Forelimb muscle (tissue), 1 donor: Measurements from ENCODE around the gene INPP4A. TPM values are rescaled to one million over a fixed set of nuclear protein-coding genes. Genes with fewer than 3 reads are reported as not detected.

Experiments
- DNase-seq: peaks from one replicate; pipeline ENCODE4 v3.0.0-alpha.2; 2013; ENCODE audit warnings: low read depth
- polyA plus RNA-seq: library from polyadenylated mRNA; unstranded; fragments of 120-200 nt; gene quantifications from one replicate; pipeline ENCODE4 v1.2.1, GENCODE V29; 2013; ENCODE audit not compliant: insufficient read length

Gene INPP4A
- polyA plus RNA-seq, 1 donor = 11.1 TPM

- no peak for DNase-seq
These were observed 16.2 kb downstream of the INPP4A start for GRCh38 chr2:98460573-98461497.

DNA sequence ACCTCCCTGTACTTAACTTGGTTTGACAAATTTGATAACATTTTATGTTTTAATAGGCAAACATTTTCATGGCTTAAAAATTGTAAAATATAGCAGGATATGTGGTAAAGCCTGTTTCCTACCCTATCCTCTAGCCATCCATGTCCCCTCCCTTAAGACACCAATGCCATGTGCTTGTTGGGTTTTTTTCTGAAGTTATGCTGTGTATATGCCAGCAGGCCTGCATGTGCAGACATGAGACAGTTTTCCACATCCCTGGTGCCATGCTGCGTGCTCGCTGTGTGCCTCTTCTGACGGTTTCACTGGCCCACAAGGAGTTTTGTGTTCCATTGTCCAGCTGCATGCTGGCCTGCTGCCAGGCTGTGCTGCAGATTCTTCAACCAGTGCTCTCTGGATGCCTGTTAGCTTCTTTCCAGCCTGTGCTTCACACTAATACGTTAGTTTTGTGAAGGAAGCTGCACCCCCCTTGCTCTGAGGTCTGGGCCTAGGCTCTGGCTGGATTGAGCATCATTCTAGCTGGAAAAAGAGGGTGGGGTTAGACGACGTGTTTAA is 16.9 kb downstream of the INPP4A start:
- no peak for DNase-seq

GRCh38 chr2:98463081-98463481 is 18.4 kb downstream of the INPP4A start:
- no peak for DNase-seq

- no peak for DNase-seq
These were observed 18.9 kb downstream of the INPP4A start for GRCh38 chr2:98463551-98463971.

DNA sequence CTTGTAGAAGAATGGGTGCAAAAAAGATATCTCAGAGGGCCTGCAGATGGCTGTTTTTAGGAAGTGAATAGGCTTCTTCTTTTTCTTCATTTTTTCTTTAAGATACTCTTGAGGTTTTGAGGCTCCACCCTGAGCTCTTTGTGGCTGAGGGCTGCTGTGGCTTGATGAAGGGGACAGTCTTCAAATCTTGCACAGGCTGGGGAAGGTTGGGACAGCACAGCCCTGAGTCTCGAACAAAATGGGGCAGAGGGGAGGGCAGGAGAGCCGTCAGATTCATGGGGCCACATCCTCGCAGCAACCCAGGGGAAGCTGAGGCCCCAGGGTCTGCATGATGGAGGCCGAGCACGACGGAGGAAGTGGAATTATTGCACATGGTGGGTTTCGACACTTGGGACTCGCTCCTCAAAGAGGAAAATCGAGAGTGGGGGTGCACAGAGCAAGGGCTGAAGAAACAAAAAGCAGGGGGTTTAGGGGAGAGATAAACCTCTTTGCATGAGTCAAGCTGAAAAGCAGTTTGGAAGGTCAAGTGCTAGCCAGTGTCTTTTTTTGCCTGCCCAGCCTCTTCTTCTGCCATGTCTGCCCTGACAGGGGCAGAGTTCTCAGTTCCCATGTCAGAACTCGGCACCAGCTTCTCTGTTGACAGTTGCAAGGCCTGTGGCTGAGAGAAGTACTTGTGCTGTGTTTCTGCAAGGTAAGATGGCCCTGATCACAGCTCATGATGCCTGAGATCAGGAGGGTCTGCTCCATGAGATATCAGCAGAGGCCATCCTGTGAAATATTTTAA is 19.5 kb downstream of the INPP4A start:
- no peak for DNase-seq

- no peak for DNase-seq
These were observed 20.2 kb downstream of the INPP4A start for GRCh38 chr2:98464772-98465310.

DNA sequence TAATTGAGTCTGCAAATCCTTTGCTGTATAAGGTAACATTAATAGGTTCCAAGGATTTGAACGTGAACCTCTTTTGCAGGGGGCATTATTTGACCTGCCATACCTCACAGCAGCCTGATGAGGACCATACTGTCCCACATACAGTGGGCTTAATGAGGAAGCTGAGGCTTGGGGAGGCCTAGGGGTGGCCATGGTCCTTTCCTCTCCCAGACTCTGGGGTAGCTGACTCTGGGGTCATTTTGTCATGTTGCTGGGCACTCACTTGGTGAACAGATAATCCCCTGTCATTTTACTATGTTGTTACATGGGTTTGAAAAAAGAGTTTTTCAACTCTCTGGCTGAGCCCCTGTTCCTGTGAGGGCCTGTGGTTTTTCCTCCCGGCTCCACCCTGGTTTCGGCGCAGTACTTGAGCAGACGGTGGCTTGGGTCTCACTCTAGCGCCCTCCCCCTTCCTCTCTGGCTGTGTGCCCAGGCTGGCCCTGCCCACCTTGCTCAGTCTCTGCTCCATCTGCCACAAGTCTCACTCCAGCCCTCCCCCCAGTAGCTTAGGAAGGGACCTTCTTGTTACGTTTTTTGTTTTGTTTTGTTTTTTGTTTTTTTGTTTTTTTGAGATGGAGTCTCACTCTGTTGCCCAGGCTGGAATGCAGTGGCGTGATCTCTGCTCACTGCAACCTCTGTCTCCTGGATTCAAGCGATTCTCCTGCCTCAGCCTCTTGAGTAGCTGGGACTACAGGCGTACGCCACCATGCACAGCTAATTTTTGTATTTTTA is 21.0 kb downstream of the INPP4A start:
- DNase-seq = no peak

DNA sequence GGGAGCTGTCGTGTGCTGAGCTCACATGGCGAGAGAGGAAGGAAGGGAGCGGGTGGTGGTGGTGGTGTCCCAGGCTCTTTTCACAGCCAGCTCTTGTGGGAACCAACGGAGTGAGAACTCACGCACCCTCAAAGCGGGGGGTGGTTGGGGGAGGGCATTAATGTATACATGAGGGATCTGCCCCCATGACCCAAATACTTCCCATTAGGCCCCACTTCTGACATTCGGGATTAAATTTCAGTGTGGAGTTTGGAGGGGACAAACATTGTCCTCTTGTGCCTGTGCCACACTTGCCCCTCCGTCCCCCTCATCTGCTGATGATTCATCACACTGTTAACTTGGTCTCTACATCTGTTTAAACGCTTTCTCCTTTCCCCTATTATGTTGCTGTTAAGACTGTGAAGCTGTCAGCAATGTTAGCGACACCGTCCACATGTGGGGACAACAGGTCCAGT is 22.5 kb downstream of the INPP4A start:
- DNase-seq = no peak

GRCh38 chr2:98467652-98468051 is 23.0 kb downstream of the INPP4A start:
- DNase-seq = no peak

GRCh38 chr2:98468621-98469236 is 24.1 kb downstream of the INPP4A start:
- no peak for DNase-seq

GRCh38 chr2:98469862-98470544 is 25.3 kb downstream of the INPP4A start:
- no peak for DNase-seq

GRCh38 chr2:98470851-98471255 is 26.2 kb downstream of the INPP4A start:
- DNase-seq = no peak

DNA sequence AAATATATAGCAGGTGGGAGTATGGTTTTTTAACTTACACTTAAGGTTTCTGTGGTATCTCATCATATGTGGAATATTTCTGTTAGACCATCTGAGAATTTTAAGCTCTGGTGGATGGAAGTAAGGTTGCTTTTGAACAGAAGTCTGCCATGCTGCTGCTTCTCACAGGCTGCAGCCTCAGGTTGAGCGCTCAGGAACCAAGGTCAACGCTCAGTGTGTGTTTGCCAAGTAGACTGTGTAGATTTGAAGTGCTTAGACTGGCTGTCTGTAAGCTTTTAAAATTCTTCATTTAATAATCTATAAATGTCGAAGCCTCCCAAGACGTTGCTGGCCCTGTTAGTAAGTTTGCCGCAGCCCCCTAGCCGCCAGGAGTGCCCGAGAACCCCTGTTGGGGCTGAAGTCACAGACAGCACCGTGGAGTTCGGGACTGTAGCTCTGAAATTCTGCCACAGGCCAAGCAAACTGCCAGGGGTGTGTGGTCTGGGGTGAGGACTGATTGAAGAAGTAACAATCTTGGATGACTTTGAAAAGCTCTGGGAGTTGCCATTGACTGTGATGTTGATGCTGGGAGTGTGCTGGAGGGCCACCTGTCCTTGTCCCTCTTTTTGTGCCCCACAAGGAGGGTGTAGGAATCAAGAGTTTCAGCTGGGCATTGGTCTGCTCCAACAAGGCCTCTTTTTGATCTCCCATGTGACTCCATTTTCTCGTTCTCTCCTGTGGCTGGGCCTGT is 26.9 kb downstream of the INPP4A start:
- no peak for DNase-seq

DNA sequence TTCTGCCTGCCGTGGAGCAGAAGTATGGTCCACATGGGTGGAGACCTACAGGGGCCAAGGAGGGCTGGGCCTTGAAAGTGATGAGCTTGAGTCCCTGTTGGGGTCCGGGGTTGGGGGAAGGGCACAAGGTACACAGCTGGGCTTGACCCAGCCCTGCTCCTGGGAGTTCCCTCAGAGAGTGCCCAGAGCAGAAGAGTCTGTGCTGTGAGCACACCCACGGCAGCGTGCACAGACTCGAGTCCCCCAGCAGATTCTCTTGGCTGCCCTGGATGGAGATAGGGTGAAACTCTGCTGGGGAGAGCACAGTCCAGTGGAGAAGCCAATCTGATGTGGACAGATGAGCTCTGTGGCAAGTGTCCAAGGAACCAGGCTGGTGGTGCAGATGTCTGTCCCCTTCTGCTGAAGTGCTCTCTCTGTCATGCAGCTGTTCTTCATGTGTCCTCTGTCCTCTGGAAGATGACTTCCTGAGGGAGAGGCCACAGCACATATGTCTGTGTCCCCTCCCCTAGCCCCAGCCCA is 27.5 kb downstream of the INPP4A start:
- no peak for DNase-seq

- no peak for DNase-seq
These were observed 28.5 kb downstream of the INPP4A start for GRCh38 chr2:98472961-98473746.

DNA sequence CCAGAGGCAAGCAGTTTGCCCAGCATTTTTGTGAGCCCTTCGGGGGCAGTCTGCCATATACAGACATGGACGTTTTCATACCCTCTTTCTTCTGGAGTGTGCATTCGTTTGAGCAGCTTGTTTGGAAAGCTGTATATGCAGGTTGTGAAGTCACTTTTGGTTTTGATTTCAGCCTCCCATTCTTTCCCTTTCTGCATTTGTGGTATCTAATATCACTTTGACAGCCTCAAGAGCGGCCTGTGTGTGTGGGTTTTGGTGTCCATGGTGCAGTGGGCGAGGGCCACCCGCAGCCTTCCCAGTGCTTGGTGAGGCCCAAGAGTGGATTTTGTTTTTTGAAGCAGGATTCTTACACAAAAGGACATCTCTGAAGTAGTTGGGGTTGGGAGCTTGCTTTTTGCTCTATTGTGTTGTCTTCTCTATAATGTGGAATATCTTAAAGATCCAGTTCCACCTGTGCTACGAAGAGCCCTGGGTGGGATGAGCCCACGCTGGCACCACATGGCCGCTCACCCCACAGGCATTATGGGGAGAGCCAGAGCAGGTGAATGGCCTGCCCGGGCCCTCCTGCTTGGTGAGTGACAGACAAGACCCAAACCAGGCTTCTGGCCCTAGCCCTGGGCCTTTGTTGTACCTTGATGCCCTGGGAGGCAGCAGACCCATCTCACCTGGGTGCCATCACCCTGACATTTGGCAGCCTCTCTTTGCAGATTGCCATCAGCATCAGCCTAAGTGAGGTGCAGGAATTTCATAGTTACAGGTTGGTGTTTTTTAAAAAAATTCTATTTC is 29.5 kb downstream of the INPP4A start:
- no peak for DNase-seq

DNA sequence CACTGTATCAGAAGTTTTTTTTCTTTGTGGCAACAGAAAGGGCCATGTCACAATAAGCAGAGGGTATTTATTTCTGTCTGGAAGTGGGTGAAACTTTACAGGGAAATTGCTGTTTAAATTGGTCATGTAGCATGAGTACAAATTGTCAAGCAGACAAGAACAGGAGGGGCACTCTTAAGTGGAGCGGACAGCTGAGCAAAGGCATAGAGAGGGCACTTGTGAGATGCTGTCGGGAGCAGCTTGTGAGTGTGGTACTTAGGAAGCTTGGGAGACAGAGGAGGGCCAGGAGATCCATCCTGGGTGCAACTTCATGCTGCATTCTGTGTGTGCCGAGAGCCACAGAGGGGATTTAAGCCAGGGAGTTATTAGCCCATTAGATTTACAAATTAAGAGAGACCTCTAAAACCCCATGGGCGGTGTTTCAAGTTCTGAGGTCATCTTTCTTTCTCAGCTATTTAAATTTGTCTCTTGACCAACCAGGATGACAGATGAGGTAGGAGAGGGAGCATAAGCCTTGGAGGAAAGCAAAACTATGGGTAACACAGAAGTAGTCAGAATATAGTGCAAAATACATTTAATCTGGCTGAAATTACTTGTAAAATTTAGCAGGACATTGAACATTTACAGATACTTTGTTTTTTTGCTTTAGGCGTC is 30.4 kb downstream of the INPP4A start:
- DNase-seq = no peak
